Suprapubic skin (tissue), 4 donors: Measurements from ENCODE around the gene CEP78. TPM values are rescaled to one million over a fixed set of nuclear protein-coding genes. Genes with fewer than 3 reads are reported as not detected.

Experiments used
- DNase-seq, 2 donors: peaks; one replicate each; pipeline ENCODE4 v3.0.0-alpha.2; 2019; ENCODE audit warnings: low spot score in 2 of 2
- H3K27ac ChIP-seq: fragments of 200-600 bp; sonication (generic); one replicate; pipeline ENCODE4 v1.5.1; 2019
- H3K27me3 ChIP-seq: fragments of 200-600 bp; sonication (generic); one replicate; pipeline ENCODE4 v1.5.1; 2019
- H3K36me3 ChIP-seq: fragments of 200-600 bp; sonication (generic); one replicate; pipeline ENCODE4 v1.5.1; 2019
- H3K4me1 ChIP-seq: fragments of 200-600 bp; sonication (generic); one replicate; pipeline ENCODE4 v1.5.1; 2019
- H3K4me3 ChIP-seq: fragments of 200-600 bp; sonication (generic); one replicate; pipeline ENCODE4 v1.5.1; 2019; ENCODE audit warnings: mild to moderate bottlenecking
- H3K9me3 ChIP-seq: fragments of 200-600 bp; sonication (generic); one replicate; pipeline ENCODE4 v1.5.1; 2019
- CTCF ChIP-seq, 2 donors: fragments of 200-600 bp in 1 of 2; fragments of 450-650 bp in 1 of 2; sonication (generic) in 1 of 2; IDR thresholded peaks; one replicate each; pipeline ENCODE4 v1.5.1; 2016 to 2019; ENCODE audit warnings: antibody characterized with exemption in 2 of 2, mild to moderate bottlenecking in 1 of 2, moderate library complexity in 1 of 2
- EP300 ChIP-seq: sonication (generic); formaldehyde crosslinking; IDR thresholded peaks from one replicate; pipeline ENCODE4 v1.6.1; 2017; ENCODE audit warnings: antibody characterized with exemption
- POLR2A ChIP-seq, 2 donors: fragments of 450-650 bp; IDR thresholded peaks; one replicate each; pipeline ENCODE4 v1.6.1; 2017; ENCODE audit warnings: antibody characterized with exemption in 2 of 2, mild to moderate bottlenecking in 2 of 2, moderate library complexity in 2 of 2
- POLR2AphosphoS5 ChIP-seq, 3 donors: sonication (generic); formaldehyde crosslinking; IDR thresholded peaks; one replicate each; pipeline ENCODE4 v1.6.1; 2017; ENCODE audit warnings: antibody characterized with exemption in 3 of 3
- WGBS: methylation state at CpG from one replicate; pipeline ENCODE4 v1.1.5; 2018; 5-methylcytosine and 5-hydroxymethylcytosine counted together
- total RNA-seq, 4 donors: library from RNA; depleted of rRNA; stranded (reverse); fragments of >200 nt; gene quantifications; one replicate each; pipeline ENCODE4 v1.1.0, GENCODE V29; 2016

Gene CEP78
- total RNA-seq, 4 donors from 2014 or later = 8.7 to 15.0 (median 11.7) TPM

GRCh38 chr9:78236551-78236910 lies 656 bp downstream of the CEP78 start:
- no peak for DNase-seq
- Histone ChIP-seq H3K27ac (peak overlapping the region; percentile 42), H3K27me3 (no peaks in the 10 kb centered on the region), H3K9me3 (no peaks in the 10 kb centered on the region), H3K4me3 (peak overlapping the region; percentile 88), H3K4me1 (peaks cover 17% of the 10 kb centered on the region), H3K36me3 (peaks cover 10% of the 10 kb centered on the region)
- 13% methylated on average over 11 of the region's 12 CpGs for WGBS
- no peak for TF ChIP-seq CTCF (IDR thresholded peaks at IDR 0.05)
- no peak for TF ChIP-seq POLR2AphosphoS5 (IDR thresholded peaks at IDR 0.05)
- TF ChIP-seq POLR2A (IDR thresholded peaks at IDR 0.05) = no peak
- no peak for TF ChIP-seq EP300

- WGBS = 83% methylated on average over 13 of the region's 13 CpGs
- DNase-seq = no peak
- TF ChIP-seq EP300 (no peak), POLR2AphosphoS5 (IDR thresholded peaks at IDR 0.05) (no peak), POLR2A (IDR thresholded peaks at IDR 0.05) (no peak), CTCF (IDR thresholded peaks at IDR 0.05) (no peak)
Observed at GRCh38 chr9:78238046-78239038, 2.5 kb downstream of the CEP78 start.

GRCh38 chr9:78239506-78239905 lies 3.6 kb downstream of the CEP78 start:
- no peaks in the 10 kb centered on the region for H3K9me3 ChIP-seq
- 75% methylated on average over 5 of the region's 5 CpGs for WGBS
- no peak overlapping the region for H3K4me3 ChIP-seq
- no peak overlapping the region for H3K27ac ChIP-seq
- TF ChIP-seq EP300 (no peak), CTCF (IDR thresholded peaks at IDR 0.05) (peak in 1 of 2 donors; percentile 29), POLR2AphosphoS5 (IDR thresholded peaks at IDR 0.05) (no peak)
- peaks cover 17% of the 10 kb centered on the region for H3K4me1 ChIP-seq
- no peaks in the 10 kb centered on the region for H3K27me3 ChIP-seq
- no peak for DNase-seq
- peaks cover 21% of the 10 kb centered on the region for H3K36me3 ChIP-seq

More at GRCh38 chr9:78238046-78239038, 2.5 kb downstream of the CEP78 start:
- Histone ChIP-seq H3K4me3 (no peak overlapping the region), H3K27ac (no peak overlapping the region), H3K9me3 (no peaks in the 10 kb centered on the region), H3K27me3 (no peaks in the 10 kb centered on the region), H3K4me1 (peaks cover 17% of the 10 kb centered on the region), H3K36me3 (peaks cover 14% of the 10 kb centered on the region)

- no peaks in the 10 kb centered on the region for H3K27me3 ChIP-seq
- H3K9me3 ChIP-seq = no peaks in the 10 kb centered on the region
- peaks cover 32% of the 10 kb centered on the region for H3K36me3 ChIP-seq
- TF ChIP-seq CTCF (IDR thresholded peaks at IDR 0.05) (no peak), POLR2AphosphoS5 (IDR thresholded peaks at IDR 0.05) (no peak), POLR2A (IDR thresholded peaks at IDR 0.05) (no peak), EP300 (no peak)
- DNase-seq = no peak
- peaks cover 5% of the 10 kb centered on the region for H3K4me1 ChIP-seq
- WGBS = 82% methylated on average over 4 of the region's 4 CpGs
- no peak overlapping the region for H3K4me3 ChIP-seq
- no peak overlapping the region for H3K27ac ChIP-seq
Observed at GRCh38 chr9:78242041-78242440, 6.2 kb downstream of the CEP78 start.

- 94% methylated on average over 1 of the region's 1 CpG for WGBS
- Histone ChIP-seq H3K4me3 (no peak overlapping the region), H3K9me3 (no peaks in the 10 kb centered on the region), H3K4me1 (peaks cover 2% of the 10 kb centered on the region), H3K36me3 (peaks cover 38% of the 10 kb centered on the region), H3K27ac (no peak overlapping the region), H3K27me3 (no peaks in the 10 kb centered on the region)
- DNase-seq = no peak
- no peak for TF ChIP-seq POLR2A (IDR thresholded peaks at IDR 0.05)
Observed at GRCh38 chr9:78243130-78243529, 7.3 kb downstream of the CEP78 start.
